Peyer's patch (tissue), 4 donors: ENCODE measurements around the gene SUMO3. TPM values are rescaled to one million over a fixed set of nuclear protein-coding genes. Genes with fewer than 3 reads are reported as not detected.

Source experiments
- DNase-seq, 3 donors: peaks; one replicate each; pipeline ENCODE4 v3.0.0-alpha.2; 2017 to 2019
- H3K27ac ChIP-seq, 4 donors: fragments of 200-600 bp; sonication (generic); one replicate each; pipeline ENCODE4 v1.5.1; 2016 to 2019
- H3K27me3 ChIP-seq, 2 donors: fragments of 200-600 bp; sonication (generic); one replicate each; pipeline ENCODE4 v1.5.1; 2019
- H3K36me3 ChIP-seq, 3 donors: fragments of 200-600 bp; sonication (generic); one replicate each; pipeline ENCODE4 v1.5.1; 2016 to 2019
- H3K4me1 ChIP-seq, 4 donors: fragments of 200-600 bp; sonication (generic); one replicate each; pipeline ENCODE4 v1.5.1; 2016 to 2019
- H3K4me3 ChIP-seq, 4 donors: fragments of 200-600 bp; sonication (generic); 1 replicate in 3 of 4; 2 replicates in 1 of 4; pipeline ENCODE4 v1.5.1; 2016 to 2019; ENCODE audit warnings: mild to moderate bottlenecking in 1 of 4
- H3K9me3 ChIP-seq, 4 donors: fragments of 200-600 bp; sonication (generic); one replicate each; pipeline ENCODE4 v1.5.1; 2016 to 2019; ENCODE audit warnings: mild to moderate bottlenecking in 1 of 4
- CTCF ChIP-seq, 6 experiments: fragments of 450-650 bp in 4 of 6; fragments of 200-600 bp in 2 of 6; sonication (generic) in 1 of 6; IDR thresholded peaks; one replicate each; pipeline ENCODE4 v1.5.1; 2017 to 2019; ENCODE audit warnings: antibody characterized with exemption in 6 of 6, mild to moderate bottlenecking in 3 of 6, moderate library complexity in 1 of 6
- POLR2A ChIP-seq, 2 donors: fragments of 450-650 bp; IDR thresholded peaks; one replicate each; pipeline ENCODE4 v1.5.1; 2017; ENCODE audit warnings: antibody characterized with exemption in 2 of 2, mild to moderate bottlenecking in 2 of 2, moderate library complexity in 2 of 2
- total RNA-seq, 4 donors: library from RNA; depleted of rRNA; stranded (reverse); fragments of >200 nt; gene quantifications; one replicate each; pipeline ENCODE4 v1.1.0, GENCODE V29; 2016

SUMO3 gene
- total RNA-seq, 4 donors from 2014 or later: 42.6 to 57.6 (median 49.8) TPM

DNA sequence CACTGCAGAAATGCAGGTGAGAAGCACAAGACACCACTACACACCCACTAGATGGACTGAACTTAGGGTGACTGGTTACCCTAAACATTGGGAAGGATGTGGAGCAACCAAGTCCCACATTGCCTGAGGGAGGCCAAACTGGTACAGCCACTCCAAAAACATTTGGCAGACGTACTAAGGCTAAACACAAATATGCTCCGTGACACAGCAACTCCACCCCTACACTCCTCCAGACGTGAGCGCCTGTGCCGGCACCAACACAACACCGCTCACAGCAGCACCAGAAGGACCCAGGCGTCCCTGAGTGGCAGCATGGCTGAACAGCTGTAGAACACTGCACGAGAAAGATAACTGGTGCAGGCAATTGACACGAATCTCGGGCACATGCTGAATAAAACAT, 40.9 kb upstream of the SUMO3 start:
- H3K9me3 ChIP-seq: no peaks in the 10 kb centered on the region
- H3K4me3 ChIP-seq: no peak overlapping the region
- no peak for TF ChIP-seq CTCF (IDR thresholded peaks at IDR 0.05)
- no peak for TF ChIP-seq POLR2A (IDR thresholded peaks at IDR 0.05)
- H3K4me1 ChIP-seq: peaks cover 0 to 4% (median 0%) of the 10 kb centered on the region in 4 donors
- no peaks in the 10 kb centered on the region for H3K27me3 ChIP-seq
- no peak overlapping the region for H3K27ac ChIP-seq
- peaks cover 0 to 86% (median 0%) of the 10 kb centered on the region in 3 donors for H3K36me3 ChIP-seq
- DNase-seq: peak in 1 of 3 donors; percentile 38

DNA sequence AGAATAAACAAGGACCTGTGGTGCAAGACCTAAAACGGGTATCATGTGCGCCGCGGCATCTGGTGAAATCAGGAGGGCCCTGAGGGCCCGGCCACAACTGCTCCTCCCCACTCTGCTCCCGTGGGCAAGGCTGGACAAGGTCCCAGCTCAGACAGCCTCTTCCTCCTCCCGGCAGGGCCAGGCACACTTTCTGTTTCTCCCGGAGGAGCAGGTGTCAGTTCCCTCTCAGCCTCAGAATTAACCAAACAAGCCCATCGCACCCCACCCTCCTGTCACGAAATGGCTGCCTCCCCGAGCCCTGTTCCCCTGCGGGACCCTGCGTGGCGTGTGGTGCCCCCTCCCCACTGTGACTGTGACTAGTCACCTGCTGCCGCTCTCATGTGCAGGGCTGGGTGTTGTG, 40.4 kb upstream of the SUMO3 start:
- Histone ChIP-seq H3K4me3 (no peak overlapping the region), H3K9me3 (no peaks in the 10 kb centered on the region), H3K4me1 (peaks cover 0 to 7% (median 0%) of the 10 kb centered on the region in 4 donors), H3K27me3 (no peaks in the 10 kb centered on the region), H3K36me3 (peaks cover 0 to 86% (median 0%) of the 10 kb centered on the region in 3 donors), H3K27ac (no peak overlapping the region)
- DNase-seq: peak in 1 of 3 donors; percentile 42
- no peak for TF ChIP-seq POLR2A (IDR thresholded peaks at IDR 0.05)

GRCh38 chr21:44857127-44857892, 39.4 kb upstream of the SUMO3 start:
- peaks cover 0 to 13% (median 0%) of the 10 kb centered on the region in 4 donors for H3K4me1 ChIP-seq
- no peak overlapping the region for H3K27ac ChIP-seq
- H3K27me3 ChIP-seq: no peaks in the 10 kb centered on the region
- DNase-seq: peak in 1 of 3 donors; percentile 16
- H3K36me3 ChIP-seq: peaks cover 0 to 89% (median 0%) of the 10 kb centered on the region in 3 donors
- no peaks in the 10 kb centered on the region for H3K9me3 ChIP-seq
- no peak overlapping the region for H3K4me3 ChIP-seq
- no peak for TF ChIP-seq POLR2A (IDR thresholded peaks at IDR 0.05)
- TF ChIP-seq CTCF (IDR thresholded peaks at IDR 0.05): no peak

GRCh38 chr21:44856131-44856530, 38.3 kb upstream of the SUMO3 start:
- Histone ChIP-seq H3K27ac (no peak overlapping the region), H3K36me3 (peaks cover 0 to 92% (median 0%) of the 10 kb centered on the region in 3 donors), H3K27me3 (no peaks in the 10 kb centered on the region), H3K4me1 (peaks cover 0 to 18% (median 0%) of the 10 kb centered on the region in 4 donors), H3K4me3 (no peak overlapping the region), H3K9me3 (no peaks in the 10 kb centered on the region)
- TF ChIP-seq POLR2A (IDR thresholded peaks at IDR 0.05): no peak
- TF ChIP-seq CTCF (IDR thresholded peaks at IDR 0.05): no peak
- peak in 1 of 3 donors; percentile 33 for DNase-seq

GRCh38 chr21:44855572-44855971, 37.7 kb upstream of the SUMO3 start:
- Histone ChIP-seq H3K4me1 (peaks cover 0 to 23% (median 0%) of the 10 kb centered on the region in 4 donors), H3K4me3 (no peak overlapping the region), H3K36me3 (peaks cover 0 to 92% (median 0%) of the 10 kb centered on the region in 3 donors), H3K9me3 (no peaks in the 10 kb centered on the region), H3K27me3 (no peaks in the 10 kb centered on the region), H3K27ac (no peak overlapping the region)
- TF ChIP-seq CTCF (IDR thresholded peaks at IDR 0.05): no peak
- no peak for TF ChIP-seq POLR2A (IDR thresholded peaks at IDR 0.05)
- DNase-seq: peak in 1 of 3 donors; percentile 27
